ENCODE data around the gene CLDN12. TPM values are rescaled to one million over a fixed set of nuclear protein-coding genes. Genes with fewer than 3 reads are reported as not detected.

The CLDN12 gene
- total RNA-seq, 1 donor: 47.1 TPM

DNA sequence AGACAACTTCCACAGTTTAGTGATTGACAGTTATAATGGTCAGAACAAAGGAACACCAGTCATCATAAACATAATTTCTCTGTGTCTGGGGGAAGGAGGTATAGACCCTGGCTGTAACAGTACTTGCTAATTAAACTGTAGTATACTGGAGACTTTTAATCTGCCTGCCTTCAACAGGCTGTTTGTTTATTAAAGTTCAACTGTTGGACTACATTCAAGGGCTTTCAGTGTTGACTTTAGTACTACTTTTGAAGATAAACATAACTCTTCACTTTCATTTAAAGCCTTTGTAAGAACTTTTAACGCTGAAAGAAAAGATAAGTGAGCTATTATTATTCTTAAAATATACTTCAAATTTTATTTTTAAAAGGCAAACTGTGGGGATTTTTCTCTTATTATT is 50.7 kb downstream of the CLDN12 start:
- TF ChIP-seq, protein P1, sequence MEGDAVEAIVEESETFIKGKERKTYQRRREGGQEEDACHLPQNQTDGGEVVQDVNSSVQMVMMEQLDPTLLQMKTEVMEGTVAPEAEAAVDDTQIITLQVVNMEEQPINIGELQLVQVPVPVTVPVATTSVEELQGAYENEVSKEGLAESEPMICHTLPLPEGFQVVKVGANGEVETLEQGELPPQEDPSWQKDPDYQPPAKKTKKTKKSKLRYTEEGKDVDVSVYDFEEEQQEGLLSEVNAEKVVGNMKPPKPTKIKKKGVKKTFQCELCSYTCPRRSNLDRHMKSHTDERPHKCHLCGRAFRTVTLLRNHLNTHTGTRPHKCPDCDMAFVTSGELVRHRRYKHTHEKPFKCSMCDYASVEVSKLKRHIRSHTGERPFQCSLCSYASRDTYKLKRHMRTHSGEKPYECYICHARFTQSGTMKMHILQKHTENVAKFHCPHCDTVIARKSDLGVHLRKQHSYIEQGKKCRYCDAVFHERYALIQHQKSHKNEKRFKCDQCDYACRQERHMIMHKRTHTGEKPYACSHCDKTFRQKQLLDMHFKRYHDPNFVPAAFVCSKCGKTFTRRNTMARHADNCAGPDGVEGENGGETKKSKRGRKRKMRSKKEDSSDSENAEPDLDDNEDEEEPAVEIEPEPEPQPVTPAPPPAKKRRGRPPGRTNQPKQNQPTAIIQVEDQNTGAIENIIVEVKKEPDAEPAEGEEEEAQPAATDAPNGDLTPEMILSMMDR (IDR thresholded peaks at IDR 0.05; ENCODE audit: insufficient read depth, low read length): no peak
- H3K4me3 ChIP-seq (ENCODE audit: low read depth, low read length): no peak overlapping the region
- DNase-seq (ENCODE audit: low read depth): no peak

DNA sequence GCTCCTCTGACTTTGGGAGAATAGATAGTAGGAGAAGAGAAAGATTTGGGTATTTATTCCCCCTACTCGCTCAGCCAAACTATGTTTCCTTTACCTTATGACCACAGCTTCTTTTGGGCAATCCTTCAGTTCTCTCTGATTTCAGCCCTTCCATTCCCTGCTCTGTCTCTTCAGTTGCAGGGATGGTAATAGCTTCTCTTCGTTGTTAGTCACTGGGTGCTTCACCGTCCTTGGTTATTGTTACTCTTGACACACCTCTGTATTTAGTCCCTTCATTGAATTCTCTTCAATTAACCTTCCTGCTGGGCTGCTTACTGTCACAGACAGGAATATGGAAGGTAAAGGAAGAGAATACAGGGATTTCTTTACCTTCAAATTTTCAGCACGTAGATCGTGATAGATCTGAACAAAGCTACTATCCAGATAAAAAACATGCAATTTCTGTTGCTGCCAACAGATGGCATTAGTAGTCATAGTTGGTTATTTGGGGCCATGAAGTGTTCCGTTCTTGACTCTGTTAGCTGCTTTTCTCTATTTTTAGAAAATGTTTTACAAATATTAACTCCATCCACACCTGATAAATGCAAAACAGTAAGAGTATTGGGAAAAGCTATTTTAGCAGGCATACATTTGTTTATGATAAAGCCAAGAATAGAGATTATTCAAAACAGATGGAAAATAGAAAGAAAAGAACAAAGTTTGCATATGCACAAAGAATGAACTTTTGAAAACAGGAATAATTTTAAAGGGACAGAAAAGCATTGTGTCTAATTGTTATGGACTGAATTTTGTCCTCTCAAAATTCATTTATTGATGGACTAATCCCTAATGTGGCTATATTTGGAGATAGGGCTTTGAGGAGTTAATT is 52.1 kb downstream of the CLDN12 start:
- TF ChIP-seq, protein P1 (IDR thresholded peaks at IDR 0.05; ENCODE audit: insufficient read depth, low read length): peak; percentile 75
- H3K4me3 ChIP-seq (ENCODE audit: low read depth, low read length): peak overlapping the region; percentile 23
- peak; percentile 70 for DNase-seq (ENCODE audit: low read depth)

DNA sequence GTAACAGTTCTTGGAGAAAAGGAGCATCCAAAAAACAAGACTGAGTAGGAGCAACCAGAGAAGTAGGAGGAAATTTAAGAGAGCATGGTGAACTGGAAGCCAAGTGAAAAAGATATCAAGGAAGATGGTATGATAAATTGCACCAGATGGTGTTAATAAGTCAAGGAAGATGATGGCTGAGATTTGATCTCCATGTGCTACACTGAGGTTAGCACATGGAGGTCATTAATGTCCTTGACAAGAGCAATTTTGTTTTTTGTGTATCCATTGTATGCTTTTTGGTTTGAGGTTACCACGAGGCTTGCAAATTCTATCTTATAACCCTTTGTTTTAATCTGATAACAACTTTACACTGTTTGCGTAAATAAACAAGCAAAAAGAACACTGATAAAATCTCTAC is 54.8 kb downstream of the CLDN12 start:
- TF ChIP-seq, protein P1 (IDR thresholded peaks at IDR 0.05; ENCODE audit: insufficient read depth, low read length): no peak
- DNase-seq (ENCODE audit: low read depth): no peak
- H3K4me3 ChIP-seq (ENCODE audit: low read depth, low read length): no peak overlapping the region

DNA sequence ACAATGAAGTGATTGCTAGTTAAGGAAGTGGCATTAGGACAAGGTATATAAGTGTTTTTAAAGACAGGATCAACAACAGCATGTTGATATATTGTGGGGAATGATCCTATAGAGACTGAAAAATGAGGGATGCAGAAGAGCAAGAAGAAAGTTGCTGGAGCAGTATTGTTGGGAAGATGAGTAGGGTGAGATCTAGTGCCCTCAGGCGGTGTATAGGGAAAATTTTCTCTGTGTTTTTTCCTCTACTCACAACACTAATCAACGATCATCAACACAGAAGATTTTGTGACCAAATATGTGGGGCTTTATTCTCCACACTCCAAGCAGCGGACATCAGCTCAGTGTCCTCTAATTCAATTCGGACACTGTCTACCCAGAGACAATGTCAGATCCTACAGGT is 56.6 kb downstream of the CLDN12 start:
- H3K4me3 ChIP-seq (ENCODE audit: low read depth, low read length): no peak overlapping the region
- TF ChIP-seq, protein P1 (IDR thresholded peaks at IDR 0.05; ENCODE audit: insufficient read depth, low read length): peak; percentile 41
- DNase-seq (ENCODE audit: low read depth): no peak

DNA sequence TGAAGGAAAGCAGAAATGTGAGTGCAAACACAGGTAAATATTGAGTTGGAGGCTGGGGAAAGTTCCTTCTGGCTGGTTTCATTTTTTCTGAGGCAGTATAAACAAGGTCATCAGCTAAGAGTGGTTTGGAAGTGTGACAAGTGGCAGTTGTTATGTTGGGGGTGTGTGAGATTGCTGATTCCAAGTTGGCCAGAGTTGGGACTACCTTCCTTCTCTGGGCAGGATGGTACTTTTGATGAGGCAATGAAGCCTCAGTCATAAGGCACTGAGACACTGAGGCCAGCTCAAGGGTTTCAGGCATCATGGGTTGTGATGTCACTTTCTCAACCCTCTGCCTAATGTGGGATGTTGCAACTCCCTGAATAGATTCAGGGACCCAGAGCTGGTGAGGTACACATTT is 58.0 kb downstream of the CLDN12 start:
- TF ChIP-seq, protein P1 (IDR thresholded peaks at IDR 0.05; ENCODE audit: insufficient read depth, low read length): no peak
- peak; percentile 22 for DNase-seq (ENCODE audit: low read depth)

DNA sequence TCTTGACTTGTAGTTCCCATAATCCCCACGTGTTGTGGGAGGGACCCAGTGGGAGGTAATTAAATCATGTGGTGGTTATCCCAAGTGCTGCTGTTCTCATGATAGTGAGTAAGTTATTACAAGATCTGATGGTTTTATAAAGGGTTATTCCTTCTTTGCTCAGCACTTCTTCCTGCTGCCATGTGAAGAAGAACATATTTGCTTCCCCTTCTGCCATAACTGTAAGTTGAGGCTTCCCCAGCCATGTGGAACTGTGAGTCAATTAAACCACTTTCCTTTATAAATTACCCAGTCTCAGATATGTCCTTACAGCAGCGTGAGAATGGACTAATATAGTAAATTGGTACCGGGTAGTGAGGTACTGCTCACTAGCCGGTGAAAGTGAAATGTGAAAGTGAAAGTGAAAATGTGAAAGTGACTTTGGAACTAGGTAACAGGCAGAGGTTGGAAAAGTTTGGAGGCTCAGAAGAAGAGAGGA is 59.9 kb downstream of the CLDN12 start:
- H3K4me3 ChIP-seq (ENCODE audit: low read depth, low read length): peak overlapping the region; percentile 50
- peak; percentile 42 for DNase-seq (ENCODE audit: low read depth)

More for the DNA sequence above, 58.0 kb downstream of the CLDN12 start:
- H3K4me3 ChIP-seq (ENCODE audit: low read depth, low read length): no peak overlapping the region

Other genes starting within 250 kb of the CLDN12 start
- 23.5 and 83.4 TPM in 2 replicates for gene STEAP1, start 249.0 kb upstream of the CLDN12 start, total RNA-seq (ENCODE audit: low replicate concordance)
- gene STEAP2, start 191.7 kb upstream of the CLDN12 start, total RNA-seq (ENCODE audit: low replicate concordance): 16.0 and 28.4 TPM in 2 replicates
- gene CFAP69, start 158.3 kb upstream of the CLDN12 start, total RNA-seq (ENCODE audit: low replicate concordance): 3.2 and 6.4 TPM in 2 replicates
- gene FAM237B, start 82.2 kb upstream of the CLDN12 start, total RNA-seq (ENCODE audit: low replicate concordance): not detected in 2 replicates
- gene GTPBP10, start 56.7 kb upstream of the CLDN12 start, total RNA-seq (ENCODE audit: low replicate concordance): 23.2 and 26.6 TPM in 2 replicates
- not detected in 2 replicates for gene PTTG1IP2, start 66.2 kb downstream of the CLDN12 start, total RNA-seq (ENCODE audit: low replicate concordance)
- 26.7 and 44.8 TPM in 2 replicates for gene CDK14, start 192.9 kb downstream of the CLDN12 start, total RNA-seq (ENCODE audit: low replicate concordance)